Endometrial microvascular endothelial cells (primary cell): ENCODE measurements around the gene MSRB1. TPM values are rescaled to one million over a fixed set of nuclear protein-coding genes. Genes with fewer than 3 reads are reported as not detected.
"Not testable (repeated sequence)": the region's sequence is repeated elsewhere in the genome, so short reads cannot be mapped to it uniquely, and the experiment has no call there.

Experiments
- in situ Hi-C: cut with HindIII; loops from 2 replicates; pipeline ENCODE4 v1.10.0; 2017; ENCODE audit warnings: low sequenced_read_pairs, low pct_unique_long_range_greater_than_20kb; ENCODE audit errors: inconsistent ontology term
- total RNA-seq: library from RNA; depleted of rRNA; stranded (reverse); fragments of >200 nt; gene quantifications from one replicate; pipeline ENCODE4 v1.2.3, GENCODE V29; 2015; ENCODE audit errors: inconsistent ontology term

MSRB1 gene
- total RNA-seq, 1 donor from 2014 or later: 11.2 TPM

- in situ Hi-C loops: no loop called here
Measured at GRCh38 chr16:1923299-1924034, 19.5 kb downstream of the MSRB1 start.

GRCh38 chr16:1922357-1922756 lies 20.6 kb downstream of the MSRB1 start:
- in situ Hi-C loops: no loop called here

GRCh38 chr16:1920727-1921171 lies 22.2 kb downstream of the MSRB1 start:
- in situ Hi-C loops: no loop called here

GRCh38 chr16:1920122-1920521 lies 22.9 kb downstream of the MSRB1 start:
- in situ Hi-C loops: not testable (repeated sequence)

- in situ Hi-C loops: no loop called here
Measured at GRCh38 chr16:1919327-1919998, 23.5 kb downstream of the MSRB1 start.

DNA sequence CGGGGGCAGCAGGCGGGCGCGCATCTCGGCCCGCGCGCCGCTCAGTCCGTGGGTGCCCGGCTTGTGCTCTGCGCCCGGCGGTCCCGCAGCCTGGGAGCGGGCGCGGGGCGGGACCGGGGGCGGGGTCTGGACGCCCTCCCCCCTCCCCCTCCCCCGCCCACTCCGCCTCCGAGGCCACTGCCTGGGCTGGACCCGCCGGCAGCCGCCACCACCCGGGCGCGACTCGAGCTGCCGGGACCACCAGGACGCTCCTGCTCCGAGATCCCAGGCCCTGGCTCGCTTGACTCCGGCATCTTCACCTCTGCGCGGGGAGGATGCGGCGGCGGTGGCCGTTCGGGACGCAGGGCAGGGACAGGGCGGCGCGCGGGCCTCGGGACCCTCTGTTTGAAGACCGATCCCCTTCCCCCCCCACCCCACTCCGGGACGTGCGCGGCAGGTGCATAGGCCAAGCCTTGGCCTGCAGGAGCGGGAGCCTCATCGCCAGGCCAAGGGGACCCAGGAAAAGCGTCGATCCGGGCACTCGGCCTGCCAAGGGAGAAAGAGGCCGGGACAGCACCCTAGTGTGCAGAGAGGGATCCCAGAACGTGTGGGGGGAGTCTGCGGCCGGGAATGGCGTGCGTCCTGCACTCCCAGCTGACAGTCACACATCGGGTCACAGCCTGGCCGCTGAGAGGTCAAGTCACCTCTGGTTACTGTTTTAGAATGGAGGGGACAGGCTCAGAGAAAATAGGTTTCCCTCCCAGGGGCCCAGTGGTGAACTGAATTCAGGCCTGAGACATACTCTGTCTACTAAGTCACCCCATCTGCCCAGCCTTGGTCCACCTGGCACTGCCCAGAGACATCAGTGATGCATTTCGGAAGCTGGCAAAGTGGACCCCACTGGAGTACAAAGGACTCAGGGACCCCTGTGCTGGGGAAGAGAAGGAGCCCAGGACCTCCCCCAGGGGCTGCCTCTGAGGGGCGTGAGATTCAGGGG lies 24.4 kb downstream of the MSRB1 start, which contains the start of gene HS3ST6:
HS3ST6 (minus strand) TSS at position 65 of the 976 bp plus-strand sequence. CDS start 92 bp downstream, outside the sequence.
- in situ Hi-C loops: no loop called here

- in situ Hi-C loops: no loop called here
Measured at GRCh38 chr16:1917665-1918350, 25.2 kb downstream of the MSRB1 start.

DNA sequence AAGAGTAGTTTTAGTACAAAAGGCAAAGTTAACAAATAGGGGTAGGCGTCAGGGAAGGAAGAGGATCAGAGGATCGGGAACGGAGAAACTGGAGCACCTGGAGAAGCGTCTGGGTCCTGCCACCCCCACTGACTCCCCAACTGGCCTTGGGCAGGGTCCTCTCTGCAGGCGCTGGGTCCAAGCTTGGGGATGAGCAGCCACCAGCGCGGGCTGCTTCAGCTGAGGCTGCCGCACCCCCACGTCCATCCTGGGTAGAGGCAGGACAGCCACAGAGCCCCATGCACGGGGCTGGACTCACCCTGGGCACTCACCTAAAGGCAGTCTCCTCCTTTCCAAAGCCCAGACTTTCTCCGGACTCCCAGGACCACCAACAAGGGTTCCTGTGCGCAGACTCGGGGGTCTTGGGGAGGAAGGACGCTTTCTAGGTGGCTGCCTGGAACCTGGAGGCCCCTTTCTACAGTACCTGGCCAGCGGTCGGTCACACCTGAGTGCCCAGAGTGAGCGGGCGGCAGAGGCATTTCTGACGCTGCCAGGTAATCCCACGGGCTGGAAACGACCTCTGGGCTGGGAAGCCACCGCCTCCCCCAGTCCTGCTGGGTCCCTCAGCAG lies 25.8 kb downstream of the MSRB1 start:
- in situ Hi-C loops: no loop called here

DNA sequence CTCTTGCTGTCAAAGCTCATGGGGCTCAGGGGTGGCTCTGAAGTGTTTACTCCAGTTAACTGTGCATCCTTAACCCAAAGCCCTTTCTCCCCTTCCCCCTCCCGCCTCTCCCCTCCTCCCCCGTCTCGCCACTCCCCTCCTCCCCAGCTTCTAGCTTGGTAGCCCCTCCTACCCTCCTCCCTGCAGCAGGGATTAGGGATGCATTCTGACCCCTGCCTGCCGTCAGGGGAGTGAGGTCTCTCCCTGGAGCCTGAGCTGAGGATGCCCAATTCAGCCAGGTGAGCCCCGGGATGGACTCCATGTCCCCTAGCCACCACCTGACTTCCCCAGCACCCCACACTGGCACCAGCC lies 26.4 kb downstream of the MSRB1 start:
- in situ Hi-C loops: no loop called here

DNA sequence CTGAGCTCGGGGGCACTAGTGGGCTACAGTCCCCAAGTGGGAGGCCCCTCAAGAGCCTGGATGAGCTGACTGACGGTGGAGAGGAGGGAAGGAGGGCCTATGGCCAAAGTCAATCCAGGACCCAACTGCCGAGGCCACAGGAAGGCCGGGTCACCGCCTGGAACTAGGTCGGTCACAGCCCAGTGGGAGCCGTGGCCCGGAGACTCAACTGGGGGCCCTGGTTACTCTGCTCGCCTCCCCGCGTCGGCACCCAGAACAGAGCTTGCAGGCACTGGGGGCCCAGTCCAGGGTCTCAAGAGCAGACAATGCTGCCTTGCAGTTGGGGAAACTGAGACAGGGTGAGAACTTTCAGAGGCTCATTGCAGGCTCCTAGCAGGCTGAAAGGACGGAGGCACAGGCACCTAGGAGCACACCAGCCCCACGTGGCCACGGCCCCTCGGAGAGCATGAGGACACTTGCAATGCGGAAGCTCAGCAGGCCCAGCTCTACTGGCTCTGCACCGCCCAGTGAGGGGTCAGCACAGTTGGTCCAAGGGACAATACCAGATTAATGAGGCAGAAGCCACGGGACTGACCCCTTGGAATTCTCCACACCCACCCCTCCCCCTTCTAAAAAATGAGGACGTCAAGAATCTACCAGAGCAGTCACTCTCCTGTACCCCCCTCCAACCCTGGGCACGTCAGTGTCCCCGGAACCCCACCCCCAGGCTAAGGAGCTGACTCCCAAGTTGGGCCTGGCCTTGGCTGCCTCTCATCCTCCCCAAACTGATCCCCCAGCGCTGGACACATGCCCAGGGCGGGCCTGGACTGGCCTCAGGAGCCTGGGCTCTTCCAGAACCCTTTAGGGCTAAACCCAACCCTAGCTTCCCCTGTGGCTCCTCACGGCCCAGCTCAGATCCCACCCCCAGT lies 27.0 kb downstream of the MSRB1 start:
- in situ Hi-C loops: no loop called here

DNA sequence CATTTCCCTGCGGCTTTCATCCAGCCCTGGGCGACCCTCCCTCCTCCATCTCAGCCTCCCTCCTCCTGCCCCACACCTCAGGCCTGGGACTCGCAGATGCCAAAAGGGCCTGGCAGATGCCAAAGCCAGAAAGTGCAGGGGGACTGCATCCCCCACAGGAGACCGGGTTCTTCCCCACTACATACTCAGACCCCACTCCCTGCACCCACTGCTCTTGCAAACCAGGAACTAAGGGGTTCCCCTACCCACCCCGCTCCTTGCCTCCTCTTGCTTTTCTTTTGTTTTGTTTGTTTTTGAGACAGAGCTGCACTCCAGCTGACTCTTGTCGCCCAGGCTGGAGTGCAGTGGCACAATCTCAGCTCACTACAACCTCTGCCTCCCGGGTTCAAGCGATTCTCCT lies 28.0 kb downstream of the MSRB1 start:
- in situ Hi-C loops: no loop called here

DNA sequence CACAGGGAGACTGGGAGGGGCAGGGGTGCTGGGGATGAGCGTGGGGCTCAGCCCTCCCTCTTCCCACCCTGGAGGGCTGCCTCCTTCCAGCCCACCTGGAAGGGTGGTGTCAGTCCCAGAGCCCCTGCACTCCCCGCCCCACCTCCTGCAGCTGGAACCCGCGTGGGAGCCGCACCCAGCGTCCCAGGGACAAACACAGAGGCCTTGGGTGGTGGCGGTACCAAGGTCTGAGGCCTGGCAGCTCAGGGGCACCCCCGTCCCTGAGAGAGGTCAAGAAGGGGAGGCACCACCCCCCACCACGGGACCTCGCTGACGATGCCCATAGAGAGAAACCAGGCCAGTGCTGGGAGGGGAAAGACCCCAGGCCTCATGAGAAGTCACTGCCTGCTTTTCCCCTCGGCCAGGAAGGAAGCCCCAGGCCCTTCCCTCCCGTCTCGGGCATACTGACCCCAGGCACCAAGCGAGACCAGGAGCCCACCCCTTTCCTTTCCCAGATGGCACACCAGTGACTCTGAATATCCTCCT lies 28.9 kb downstream of the MSRB1 start:
- in situ Hi-C loops: no loop called here

GRCh38 chr16:1913327-1914083 lies 29.5 kb downstream of the MSRB1 start:
- in situ Hi-C loops: no loop called here

DNA sequence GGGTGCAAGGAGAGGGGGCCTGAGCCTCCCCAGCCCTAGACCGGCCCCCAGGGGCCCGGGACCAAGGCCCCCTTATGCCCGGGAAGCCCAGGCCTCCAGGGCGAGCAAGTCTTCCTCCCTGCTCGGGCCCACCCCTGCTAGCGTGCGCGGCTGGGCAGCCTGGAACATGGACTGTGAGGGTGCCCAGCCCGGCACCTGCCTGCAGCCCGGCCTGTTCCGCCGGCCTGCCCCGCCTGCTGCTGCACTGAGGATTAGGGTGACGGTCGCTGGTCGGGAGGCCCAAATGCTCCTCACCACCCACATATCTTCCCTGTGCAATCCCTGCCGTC lies 30.8 kb downstream of the MSRB1 start:
- in situ Hi-C loops: no loop called here

DNA sequence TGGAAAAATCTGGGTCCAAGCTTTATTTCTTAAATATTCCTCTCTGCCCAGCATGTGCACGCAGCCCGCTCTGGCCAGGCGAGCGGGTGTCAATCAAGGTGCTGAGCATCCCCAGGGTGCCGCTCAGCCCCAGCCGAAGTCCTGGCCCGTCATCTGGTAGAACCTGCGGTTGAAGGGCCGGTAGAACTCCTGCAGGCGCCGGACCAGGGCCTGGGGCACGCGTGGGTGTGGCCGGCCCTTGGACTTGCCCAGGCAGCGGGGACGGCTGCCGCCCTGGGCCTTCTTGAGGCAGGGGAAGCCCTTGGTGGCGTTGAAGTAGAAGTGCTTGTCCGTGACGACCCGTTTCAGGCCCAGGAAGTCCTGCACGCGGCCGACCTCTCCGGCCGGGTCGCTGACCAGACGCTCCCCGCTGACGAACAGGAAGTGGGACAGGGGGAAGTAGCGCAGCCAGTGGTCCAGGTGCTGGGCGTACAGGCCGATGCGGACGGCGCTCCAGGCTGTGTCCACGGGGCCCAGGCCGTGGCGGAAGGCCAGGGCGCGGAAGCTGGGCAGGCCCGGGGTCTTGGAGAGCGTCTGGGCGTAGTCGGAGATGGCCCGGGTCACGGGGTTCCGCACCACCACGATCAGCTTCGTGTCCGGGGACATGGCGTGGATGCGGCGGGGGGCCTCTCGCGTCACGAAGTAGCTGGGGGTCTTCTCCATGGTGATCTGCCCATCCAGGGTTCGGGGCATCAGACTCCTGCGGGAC lies 31.4 kb downstream of the MSRB1 start:
- in situ Hi-C loops: no loop called here

GRCh38 chr16:1909561-1910231 lies 33.3 kb downstream of the MSRB1 start:
- in situ Hi-C loops: no loop called here
